ENCODE measurements around the gene KCNJ15.

KCNJ15 gene

DNA sequence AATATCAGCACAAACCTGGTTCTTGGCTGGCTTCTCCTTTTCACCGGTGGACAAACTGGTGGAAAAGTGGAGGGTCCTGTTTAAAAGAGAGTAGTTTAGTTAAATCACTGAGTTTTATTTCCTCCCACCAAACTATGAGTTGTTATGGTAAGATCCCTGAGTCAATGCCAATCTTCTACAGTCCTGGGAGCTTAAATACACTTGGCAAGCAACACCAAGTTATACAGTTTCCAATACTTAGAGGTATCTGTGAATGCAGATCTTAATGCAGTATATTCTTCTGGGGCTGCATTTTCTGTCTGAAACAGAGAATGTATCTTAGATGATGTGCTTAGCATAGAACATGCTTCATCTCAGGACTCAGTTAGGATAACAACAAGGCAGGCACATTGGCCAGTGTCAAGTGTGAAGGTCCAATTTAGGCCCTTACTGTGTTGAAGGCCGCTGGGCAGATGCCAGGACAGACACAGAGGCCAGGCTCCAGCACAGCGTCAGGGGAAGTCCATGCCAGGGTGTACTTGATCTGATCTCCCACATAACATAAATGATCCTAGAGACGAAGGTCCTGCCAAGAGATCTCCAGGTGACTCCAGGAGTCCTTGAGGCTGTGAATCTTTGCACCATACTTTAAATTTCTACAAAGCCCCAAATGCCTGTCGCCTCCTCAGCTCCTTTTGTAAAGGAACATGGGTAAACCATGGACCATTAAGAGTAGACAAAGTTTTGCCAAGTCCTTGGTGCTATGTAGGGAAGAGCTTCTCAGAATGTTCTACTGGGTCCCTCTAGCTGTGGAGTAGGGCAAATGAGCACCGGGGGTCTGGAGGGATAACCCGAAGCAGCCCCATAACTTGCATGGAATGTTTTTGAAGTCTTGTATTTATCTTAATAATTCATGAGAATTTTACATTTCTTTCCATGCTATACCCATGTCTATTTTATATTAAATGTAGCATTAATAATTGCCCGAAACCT is 76.8 kb downstream of the KCNJ15 start:
- no peak overlapping the region for H3K27ac ChIP-seq

DNA sequence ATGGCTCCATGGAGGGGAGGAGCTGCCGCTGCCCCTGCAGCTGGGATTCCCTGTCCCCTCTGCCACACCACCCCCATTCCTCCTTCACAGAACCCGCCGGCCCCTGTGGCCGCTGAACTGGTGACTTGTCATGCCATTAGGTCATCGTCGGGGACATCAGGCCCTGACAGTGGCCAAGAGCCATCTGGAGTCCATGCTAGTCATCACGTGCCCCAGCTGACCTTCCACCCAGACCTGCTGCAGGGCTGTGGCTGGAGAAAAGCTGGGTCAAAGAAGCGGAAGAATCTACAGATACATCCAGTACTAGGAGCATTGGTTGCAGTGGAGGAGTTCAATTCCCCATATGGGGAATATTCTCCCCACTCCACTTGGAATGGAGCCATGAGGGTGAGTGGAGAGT is 78.1 kb downstream of the KCNJ15 start:
- TF ChIP-seq, protein P1, sequence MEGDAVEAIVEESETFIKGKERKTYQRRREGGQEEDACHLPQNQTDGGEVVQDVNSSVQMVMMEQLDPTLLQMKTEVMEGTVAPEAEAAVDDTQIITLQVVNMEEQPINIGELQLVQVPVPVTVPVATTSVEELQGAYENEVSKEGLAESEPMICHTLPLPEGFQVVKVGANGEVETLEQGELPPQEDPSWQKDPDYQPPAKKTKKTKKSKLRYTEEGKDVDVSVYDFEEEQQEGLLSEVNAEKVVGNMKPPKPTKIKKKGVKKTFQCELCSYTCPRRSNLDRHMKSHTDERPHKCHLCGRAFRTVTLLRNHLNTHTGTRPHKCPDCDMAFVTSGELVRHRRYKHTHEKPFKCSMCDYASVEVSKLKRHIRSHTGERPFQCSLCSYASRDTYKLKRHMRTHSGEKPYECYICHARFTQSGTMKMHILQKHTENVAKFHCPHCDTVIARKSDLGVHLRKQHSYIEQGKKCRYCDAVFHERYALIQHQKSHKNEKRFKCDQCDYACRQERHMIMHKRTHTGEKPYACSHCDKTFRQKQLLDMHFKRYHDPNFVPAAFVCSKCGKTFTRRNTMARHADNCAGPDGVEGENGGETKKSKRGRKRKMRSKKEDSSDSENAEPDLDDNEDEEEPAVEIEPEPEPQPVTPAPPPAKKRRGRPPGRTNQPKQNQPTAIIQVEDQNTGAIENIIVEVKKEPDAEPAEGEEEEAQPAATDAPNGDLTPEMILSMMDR (conservative IDR thresholded peaks at IDR 0.05): no peak
- no peak overlapping the region for H3K27ac ChIP-seq

More for the DNA sequence above, 76.8 kb downstream of the KCNJ15 start:
- TF ChIP-seq, protein P1 (conservative IDR thresholded peaks at IDR 0.05): 0 out of 2 replicates have a peak, but pooled peaks have one; percentile 31

DNA sequence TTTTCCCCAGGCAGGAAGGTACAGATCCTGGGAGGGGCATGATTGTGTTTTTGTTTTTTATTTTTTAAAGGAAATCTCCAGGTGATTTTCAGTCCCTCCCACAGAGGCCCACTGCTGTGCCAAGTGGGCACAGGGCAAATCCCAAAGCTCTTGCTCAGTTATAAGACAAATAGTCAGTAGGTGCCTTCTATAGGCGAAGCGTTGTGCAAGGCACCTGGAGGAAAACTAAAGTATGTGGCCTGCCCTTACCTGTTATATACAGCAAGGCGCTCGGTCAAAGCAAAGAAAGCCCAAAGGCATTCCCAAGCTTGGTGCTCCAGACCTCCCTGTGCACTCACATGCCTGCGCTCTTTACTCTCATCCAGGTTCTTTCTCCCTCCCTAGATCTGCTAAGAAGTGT is 81.0 kb downstream of the KCNJ15 start:
- TF ChIP-seq, protein P1 (conservative IDR thresholded peaks at IDR 0.05): no peak
- no peak overlapping the region for H3K27ac ChIP-seq

DNA sequence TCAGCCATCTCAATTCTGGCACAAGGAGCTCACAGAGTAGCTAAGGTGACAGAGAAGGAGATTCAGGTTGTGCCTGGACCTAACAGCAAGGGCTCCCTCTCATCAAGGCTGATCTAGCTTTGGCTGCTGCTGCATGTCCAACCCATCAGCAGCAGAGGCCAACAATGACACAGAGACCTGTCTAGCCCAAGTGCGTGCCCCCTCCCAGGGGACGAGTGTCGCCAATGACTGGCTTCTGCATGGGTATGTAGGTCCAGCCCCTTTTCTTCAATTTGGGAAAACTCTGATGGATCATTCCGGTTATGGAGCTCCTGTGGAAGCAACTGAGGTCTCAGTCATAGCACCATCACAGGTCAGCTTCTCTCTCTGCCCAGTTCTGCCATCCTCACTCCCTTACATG is 83.3 kb downstream of the KCNJ15 start:
- H3K27ac ChIP-seq: no peak overlapping the region
- TF ChIP-seq, protein P1 (conservative IDR thresholded peaks at IDR 0.05): no peak

DNA sequence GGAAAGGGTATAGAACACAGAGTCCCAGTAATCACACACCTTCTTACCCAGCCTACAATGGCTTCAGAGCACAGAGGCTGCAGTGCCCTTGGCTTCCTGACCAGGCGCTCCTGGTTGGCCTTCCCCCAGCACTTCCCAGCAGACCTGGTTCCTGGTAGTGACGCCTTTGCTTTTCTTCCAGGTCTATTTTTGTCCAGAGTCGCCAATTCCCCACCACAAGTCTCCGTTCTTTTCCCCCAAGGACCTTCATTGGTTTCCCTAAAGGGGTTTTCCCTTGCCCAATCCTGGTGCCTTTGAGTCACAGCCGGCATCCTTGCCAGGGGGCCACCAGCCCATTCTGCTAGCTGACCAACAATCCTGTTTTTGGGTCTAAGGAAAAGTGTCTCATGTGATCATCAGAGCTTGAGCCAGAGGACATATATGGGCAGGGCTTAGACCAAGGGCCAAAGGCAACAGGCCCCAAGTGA is 84.8 kb downstream of the KCNJ15 start:
- TF ChIP-seq, protein P1 (conservative IDR thresholded peaks at IDR 0.05): no peak
- H3K27ac ChIP-seq: no peak overlapping the region

DNA sequence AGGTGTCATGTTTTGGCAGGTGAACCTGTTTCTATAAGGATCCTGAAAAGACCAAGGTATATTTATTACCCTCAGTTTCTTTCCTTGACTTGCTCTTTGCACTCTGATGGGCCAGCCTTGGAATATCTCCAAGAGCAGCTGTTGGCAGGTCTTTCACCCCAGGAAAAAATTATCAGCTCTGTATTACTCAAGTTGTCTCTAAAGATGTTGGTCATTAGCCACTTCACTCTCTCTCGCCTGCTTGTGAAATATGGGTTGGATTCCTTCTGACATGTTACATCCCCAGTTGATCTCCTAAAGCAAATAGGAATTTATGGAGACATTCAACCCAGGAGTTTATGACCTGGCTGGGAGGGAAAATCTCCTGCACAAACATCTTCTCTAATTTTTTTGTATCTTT is 85.9 kb downstream of the KCNJ15 start:
- H3K27ac ChIP-seq: no peak overlapping the region
- TF ChIP-seq, protein P1 (conservative IDR thresholded peaks at IDR 0.05): no peak

DNA sequence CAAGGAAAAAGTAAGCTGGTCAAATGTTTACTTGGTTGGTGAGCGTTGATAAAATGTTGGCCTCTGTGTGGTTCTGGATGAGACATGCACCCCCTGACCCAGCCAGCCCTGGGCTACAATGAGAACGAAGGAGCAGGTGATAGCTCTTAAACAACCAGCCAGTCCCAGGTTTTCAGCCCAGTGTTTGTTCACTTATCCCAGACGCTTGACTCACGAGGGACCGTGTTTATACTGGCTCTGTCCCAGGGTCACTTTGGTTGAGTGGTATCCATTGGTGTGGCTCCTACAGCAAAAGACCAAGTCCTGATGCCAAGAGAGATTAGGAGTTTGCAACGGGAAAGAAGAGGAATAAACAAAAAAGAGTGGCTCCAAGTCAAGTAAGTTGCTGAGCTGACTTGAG is 86.9 kb downstream of the KCNJ15 start:
- H3K27ac ChIP-seq: peak overlapping the region; percentile 11; the same call in 1 of the 2 replicates
- TF ChIP-seq, protein P1 (conservative IDR thresholded peaks at IDR 0.05): no peak

All from VCaP (cell line).